ENCODE results near the gene CASKIN2.

DNA sequence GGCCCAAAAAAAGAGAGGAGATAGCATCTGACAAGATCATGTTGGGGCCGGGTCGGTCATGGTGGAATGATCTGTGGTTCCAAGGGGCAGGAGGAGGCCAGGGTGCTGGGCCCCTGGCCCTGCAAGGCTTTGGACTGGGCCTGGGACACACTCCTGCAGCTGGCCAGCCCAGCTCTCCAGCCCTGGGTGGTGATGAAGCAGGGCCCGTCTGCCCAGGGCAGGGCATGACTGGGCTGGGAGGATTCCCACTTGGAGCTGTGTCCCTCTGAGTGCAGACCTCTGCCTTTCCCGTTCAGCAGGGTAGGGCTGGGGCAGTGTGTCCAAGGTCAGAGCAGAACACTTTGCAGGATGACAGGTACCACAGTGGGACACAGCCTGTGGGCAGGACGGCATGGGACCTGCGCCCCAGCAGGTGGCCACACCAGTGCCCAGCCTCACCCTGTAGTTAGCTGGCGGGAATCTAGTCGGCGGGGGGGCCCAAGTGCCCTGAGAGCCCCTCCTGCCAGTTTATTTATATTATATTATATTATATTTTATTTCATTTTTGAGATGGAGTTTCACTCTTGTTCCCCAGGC, 44.7 kb upstream of the CASKIN2 start:
- TF ChIP-seq POLR2A (IDR thresholded peaks at IDR 0.05; ENCODE audit: low read length) = no peak
- TF ChIP-seq GATA1 (IDR thresholded peaks at IDR 0.05; ENCODE audit: low read depth, low read length) = no peak

Data from erythroblast (primary cell).